ENCODE data around the gene CPSF7. TPM values are rescaled to one million over a fixed set of nuclear protein-coding genes. Genes with fewer than 3 reads are reported as not detected.

Gene CPSF7
- polyA plus RNA-seq, 1 of the 3 experiments (the other 2 are of a cell fraction), result 44.0 TPM

GRCh38 chr11:61417670-61418069 lies 12.1 kb downstream of the CPSF7 start:
- peaks cover 81 to 85% of the 10 kb centered on the region in 2 experiments for H3K36me3 ChIP-seq (replicated peaks in 1 of 2; ENCODE audit: control insufficient read depth in 1 of 2, insufficient read depth in 2 of 2, low read length in 1 of 2)
- peaks cover 39% of the 10 kb centered on the region for H4K20me1 ChIP-seq (ENCODE audit: insufficient read depth)
- WGBS (ENCODE audit: low lambda C conversion rate), result 91% methylated on average over 2 of the region's 2 CpGs
- H3K27ac ChIP-seq (ENCODE audit: low read depth in 2 of 2, low read length in 1 of 2), result no peak overlapping the region
- TF ChIP-seq TAF1 (IDR thresholded peaks at IDR 0.05; ENCODE audit: borderline replicate concordance, low read depth, low read length) (no peak), SMC3 (IDR thresholded peaks at IDR 0.05; ENCODE audit: low read depth, low read length) (no peak), ZBTB33 (IDR thresholded peaks at IDR 0.05; ENCODE audit: borderline replicate concordance, low read depth) (no peak), USF2 (IDR thresholded peaks at IDR 0.05; ENCODE audit: borderline replicate concordance, low read depth, low read length) (no peak), SIN3A (IDR thresholded peaks at IDR 0.05; ENCODE audit: borderline replicate concordance, low read depth, low read length) (no peak)
- TF ChIP-seq, protein P1, sequence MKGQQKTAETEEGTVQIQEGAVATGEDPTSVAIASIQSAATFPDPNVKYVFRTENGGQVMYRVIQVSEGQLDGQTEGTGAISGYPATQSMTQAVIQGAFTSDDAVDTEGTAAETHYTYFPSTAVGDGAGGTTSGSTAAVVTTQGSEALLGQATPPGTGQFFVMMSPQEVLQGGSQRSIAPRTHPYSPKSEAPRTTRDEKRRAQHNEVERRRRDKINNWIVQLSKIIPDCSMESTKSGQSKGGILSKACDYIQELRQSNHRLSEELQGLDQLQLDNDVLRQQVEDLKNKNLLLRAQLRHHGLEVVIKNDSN (IDR thresholded peaks at IDR 0.05; ENCODE audit: borderline replicate concordance, low read depth), result no peak
- peaks cover 59% of the 10 kb centered on the region for H3K79me2 ChIP-seq (ENCODE audit: insufficient read depth)
- H3K9me3 ChIP-seq, result no peaks in the 10 kb centered on the region
- H3K4me2 ChIP-seq, result no peak overlapping the region
- H3K27me3 ChIP-seq (ENCODE audit: insufficient read depth), result no peaks in the 10 kb centered on the region
- CTCF ChIA-PET, result interaction anchor here (1.2 to 1.8 kb wide), 3 partner anchors 11 to 60 kb away, joined by 3 to 4 read pairs (median 3); no protein-coding TSS in a partner anchor
- no peak overlapping the region for H3K4me3 ChIP-seq (ENCODE audit: low read depth in 2 of 2, low read length in 1 of 2)
- H3F3A ChIP-seq (replicated peaks; ENCODE audit: insufficient read depth), result peaks cover 12% of the 10 kb centered on the region
- no peak for DNase-seq
- POLR2A ChIA-PET, result interaction anchor here (0.9 to 1.3 kb wide), 2 partner anchors 9 to 12 kb away, joined by 5 read pairs; partner anchors contain the start of gene CPSF7
- no peak overlapping the region for H3K9ac ChIP-seq
- H2AFZ ChIP-seq (ENCODE audit: low read depth), result no peak overlapping the region
- H3K9me2 ChIP-seq, result no peaks in the 10 kb centered on the region
- H3K4me1 ChIP-seq (ENCODE audit: control insufficient read depth in 1 of 2, insufficient read depth in 2 of 2, low read depth in 1 of 2, low read length in 1 of 2), result no peaks in the 10 kb centered on the region; a peak in 1 of 4 replicates

DNA sequence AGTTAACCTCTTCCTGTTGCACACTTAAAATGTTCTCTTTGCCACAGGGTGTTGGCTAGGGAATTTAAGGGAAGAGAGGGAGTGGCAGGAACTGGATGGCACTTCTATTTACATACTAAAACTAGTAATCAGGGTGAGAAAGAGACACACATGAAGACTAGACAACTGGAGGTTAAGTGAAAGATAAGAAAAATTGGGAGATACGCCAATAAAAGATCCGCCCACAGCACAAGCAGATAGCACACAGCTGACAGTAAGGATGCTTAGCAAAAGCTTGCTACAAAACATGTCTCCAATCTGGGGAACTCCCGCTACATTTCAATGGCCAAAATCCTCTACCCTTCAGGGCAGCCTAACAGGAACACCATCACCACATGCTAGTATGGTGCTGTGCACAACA lies 12.8 kb downstream of the CPSF7 start:
- 93% methylated on average over 3 of the region's 3 CpGs for WGBS (ENCODE audit: low lambda C conversion rate)
- H3K9me2 ChIP-seq, result no peaks in the 10 kb centered on the region

More for the DNA sequence above, 12.8 kb downstream of the CPSF7 start:
- no peak for DNase-seq
- Histone ChIP-seq H3K4me1 (ENCODE audit: control insufficient read depth in 1 of 2, insufficient read depth in 2 of 2, low read depth in 1 of 2, low read length in 1 of 2) (no peaks in the 10 kb centered on the region; a peak in 1 of 4 replicates), H3K27me3 (ENCODE audit: insufficient read depth) (no peaks in the 10 kb centered on the region), H3K36me3 (replicated peaks in 1 of 2; ENCODE audit: control insufficient read depth in 1 of 2, insufficient read depth in 2 of 2, low read length in 1 of 2) (peaks cover 84 to 85% of the 10 kb centered on the region in 2 experiments), H3K4me3 (ENCODE audit: low read depth in 2 of 2, low read length in 1 of 2) (no peak overlapping the region), H3K9me3 (no peaks in the 10 kb centered on the region), H3K79me2 (ENCODE audit: insufficient read depth) (peaks cover 52% of the 10 kb centered on the region), H3K9ac (no peak overlapping the region), H3F3A (replicated peaks; ENCODE audit: insufficient read depth) (peaks cover 7% of the 10 kb centered on the region), H3K27ac (ENCODE audit: low read depth in 2 of 2, low read length in 1 of 2) (no peak overlapping the region), H4K20me1 (ENCODE audit: insufficient read depth) (peaks cover 33% of the 10 kb centered on the region), H2AFZ (ENCODE audit: low read depth) (no peak overlapping the region), H3K4me2 (no peak overlapping the region)
- no peak for TF ChIP-seq RCOR1 (IDR thresholded peaks at IDR 0.05; ENCODE audit: low read length)
- no peak for TF ChIP-seq YY1 (IDR thresholded peaks at IDR 0.05; ENCODE audit: low read depth)
- TF ChIP-seq, protein P2, sequence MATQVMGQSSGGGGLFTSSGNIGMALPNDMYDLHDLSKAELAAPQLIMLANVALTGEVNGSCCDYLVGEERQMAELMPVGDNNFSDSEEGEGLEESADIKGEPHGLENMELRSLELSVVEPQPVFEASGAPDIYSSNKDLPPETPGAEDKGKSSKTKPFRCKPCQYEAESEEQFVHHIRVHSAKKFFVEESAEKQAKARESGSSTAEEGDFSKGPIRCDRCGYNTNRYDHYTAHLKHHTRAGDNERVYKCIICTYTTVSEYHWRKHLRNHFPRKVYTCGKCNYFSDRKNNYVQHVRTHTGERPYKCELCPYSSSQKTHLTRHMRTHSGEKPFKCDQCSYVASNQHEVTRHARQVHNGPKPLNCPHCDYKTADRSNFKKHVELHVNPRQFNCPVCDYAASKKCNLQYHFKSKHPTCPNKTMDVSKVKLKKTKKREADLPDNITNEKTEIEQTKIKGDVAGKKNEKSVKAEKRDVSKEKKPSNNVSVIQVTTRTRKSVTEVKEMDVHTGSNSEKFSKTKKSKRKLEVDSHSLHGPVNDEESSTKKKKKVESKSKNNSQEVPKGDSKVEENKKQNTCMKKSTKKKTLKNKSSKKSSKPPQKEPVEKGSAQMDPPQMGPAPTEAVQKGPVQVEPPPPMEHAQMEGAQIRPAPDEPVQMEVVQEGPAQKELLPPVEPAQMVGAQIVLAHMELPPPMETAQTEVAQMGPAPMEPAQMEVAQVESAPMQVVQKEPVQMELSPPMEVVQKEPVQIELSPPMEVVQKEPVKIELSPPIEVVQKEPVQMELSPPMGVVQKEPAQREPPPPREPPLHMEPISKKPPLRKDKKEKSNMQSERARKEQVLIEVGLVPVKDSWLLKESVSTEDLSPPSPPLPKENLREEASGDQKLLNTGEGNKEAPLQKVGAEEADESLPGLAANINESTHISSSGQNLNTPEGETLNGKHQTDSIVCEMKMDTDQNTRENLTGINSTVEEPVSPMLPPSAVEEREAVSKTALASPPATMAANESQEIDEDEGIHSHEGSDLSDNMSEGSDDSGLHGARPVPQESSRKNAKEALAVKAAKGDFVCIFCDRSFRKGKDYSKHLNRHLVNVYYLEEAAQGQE (IDR thresholded peaks at IDR 0.05; ENCODE audit: low read depth, low read length), result no peak
- TF ChIP-seq USF2 (IDR thresholded peaks at IDR 0.05; ENCODE audit: borderline replicate concordance, low read depth, low read length), result no peak
- CTCF ChIA-PET, result interaction anchor here (1.2 to 1.8 kb wide), 3 partner anchors 12 to 61 kb away, joined by 3 to 4 read pairs (median 3); no protein-coding TSS in a partner anchor
- POLR2A ChIA-PET, result interaction anchor here (1.3 kb wide), 1 partner anchor 12 kb away, joined by 5 read pairs; the partner anchor contains the start of gene CPSF7
